NK-92 treated with Interleukin-12 subunit alpha and Interleukin-12 subunit beta, amount 100 ng/mL, for 24 hours (cell line): ENCODE measurements around the gene USP28.
"Not testable (repeated sequence)": the region's sequence is repeated elsewhere in the genome, so short reads cannot be mapped to it uniquely, and the experiment has no call there.

Experiments
- DNase-seq: peaks from one replicate; lab custom pipeline; 2025; lab: John Stamatoyannopoulos, UW

The USP28 gene, protein sequence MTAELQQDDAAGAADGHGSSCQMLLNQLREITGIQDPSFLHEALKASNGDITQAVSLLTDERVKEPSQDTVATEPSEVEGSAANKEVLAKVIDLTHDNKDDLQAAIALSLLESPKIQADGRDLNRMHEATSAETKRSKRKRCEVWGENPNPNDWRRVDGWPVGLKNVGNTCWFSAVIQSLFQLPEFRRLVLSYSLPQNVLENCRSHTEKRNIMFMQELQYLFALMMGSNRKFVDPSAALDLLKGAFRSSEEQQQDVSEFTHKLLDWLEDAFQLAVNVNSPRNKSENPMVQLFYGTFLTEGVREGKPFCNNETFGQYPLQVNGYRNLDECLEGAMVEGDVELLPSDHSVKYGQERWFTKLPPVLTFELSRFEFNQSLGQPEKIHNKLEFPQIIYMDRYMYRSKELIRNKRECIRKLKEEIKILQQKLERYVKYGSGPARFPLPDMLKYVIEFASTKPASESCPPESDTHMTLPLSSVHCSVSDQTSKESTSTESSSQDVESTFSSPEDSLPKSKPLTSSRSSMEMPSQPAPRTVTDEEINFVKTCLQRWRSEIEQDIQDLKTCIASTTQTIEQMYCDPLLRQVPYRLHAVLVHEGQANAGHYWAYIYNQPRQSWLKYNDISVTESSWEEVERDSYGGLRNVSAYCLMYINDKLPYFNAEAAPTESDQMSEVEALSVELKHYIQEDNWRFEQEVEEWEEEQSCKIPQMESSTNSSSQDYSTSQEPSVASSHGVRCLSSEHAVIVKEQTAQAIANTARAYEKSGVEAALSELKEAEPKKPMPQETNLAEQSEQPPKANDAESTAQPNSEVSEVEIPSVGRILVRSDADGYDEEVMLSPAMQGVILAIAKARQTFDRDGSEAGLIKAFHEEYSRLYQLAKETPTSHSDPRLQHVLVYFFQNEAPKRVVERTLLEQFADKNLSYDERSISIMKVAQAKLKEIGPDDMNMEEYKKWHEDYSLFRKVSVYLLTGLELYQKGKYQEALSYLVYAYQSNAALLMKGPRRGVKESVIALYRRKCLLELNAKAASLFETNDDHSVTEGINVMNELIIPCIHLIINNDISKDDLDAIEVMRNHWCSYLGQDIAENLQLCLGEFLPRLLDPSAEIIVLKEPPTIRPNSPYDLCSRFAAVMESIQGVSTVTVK

DNA sequence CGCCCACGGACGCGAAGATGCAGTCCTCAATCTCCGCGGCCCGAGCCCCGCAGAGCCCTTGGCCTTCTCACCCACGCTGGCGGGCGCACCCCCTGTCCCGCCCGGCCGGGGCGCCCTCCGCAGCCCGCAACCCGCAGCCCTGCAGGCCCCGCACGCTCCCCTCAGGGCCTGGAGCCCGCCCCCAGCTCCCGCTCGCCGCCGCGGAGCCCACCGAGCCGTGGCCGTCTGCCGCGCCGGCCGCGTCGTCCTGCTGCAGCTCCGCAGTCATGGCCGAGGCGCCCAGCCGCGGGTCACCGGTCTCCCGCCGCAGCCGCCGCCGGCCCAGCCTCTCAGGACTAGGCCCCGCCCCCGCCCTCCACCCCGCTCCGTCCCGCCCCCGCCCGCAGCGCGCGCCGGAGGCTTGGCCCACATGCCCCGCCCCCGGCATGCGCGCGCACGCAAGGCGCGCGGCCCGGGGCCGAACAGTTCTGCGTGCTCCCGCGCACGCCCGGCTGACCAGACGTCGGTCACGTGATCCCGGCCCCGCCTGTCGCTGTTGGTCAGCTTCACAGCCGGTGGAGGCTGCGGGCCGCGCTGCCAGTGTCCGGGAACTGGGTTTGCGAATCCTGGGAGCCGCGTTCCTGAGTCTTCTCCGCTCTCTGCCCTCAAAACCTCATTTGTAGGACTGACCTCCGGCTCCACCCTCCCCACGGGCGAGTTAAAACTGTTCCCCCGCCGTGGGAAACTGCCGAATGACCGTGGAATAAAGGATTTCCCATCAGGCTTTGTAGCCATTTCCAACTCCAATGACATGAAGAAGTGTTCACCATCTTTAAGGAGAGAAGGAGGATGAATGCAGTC is at the start of gene USP28:
Gene USP28 (minus strand): TSS at position 339 of the 840 bp plus-strand sequence. CDS start 71 bp downstream, at position 268.
- peak; percentile 91 for DNase-seq

DNA sequence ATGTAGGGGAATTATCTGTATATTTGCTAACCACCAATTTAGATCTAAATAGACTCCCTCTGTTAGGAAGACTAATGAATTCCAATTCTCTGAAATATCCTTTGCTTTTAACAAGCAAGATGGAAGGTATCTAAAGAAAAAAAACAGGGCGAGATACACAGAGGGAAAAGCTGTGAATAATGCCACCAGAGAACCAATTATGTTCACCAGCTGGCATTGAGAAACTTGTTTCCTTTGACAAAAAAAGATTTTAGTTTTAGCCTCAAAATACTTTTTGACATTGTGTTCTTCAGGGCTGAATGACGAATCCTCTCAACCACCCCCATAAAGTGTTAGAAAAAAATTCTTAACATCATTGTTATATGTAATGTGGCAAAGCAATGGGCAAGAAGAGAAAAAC is 48.2 kb upstream of the USP28 start:
- no peak for DNase-seq

DNA sequence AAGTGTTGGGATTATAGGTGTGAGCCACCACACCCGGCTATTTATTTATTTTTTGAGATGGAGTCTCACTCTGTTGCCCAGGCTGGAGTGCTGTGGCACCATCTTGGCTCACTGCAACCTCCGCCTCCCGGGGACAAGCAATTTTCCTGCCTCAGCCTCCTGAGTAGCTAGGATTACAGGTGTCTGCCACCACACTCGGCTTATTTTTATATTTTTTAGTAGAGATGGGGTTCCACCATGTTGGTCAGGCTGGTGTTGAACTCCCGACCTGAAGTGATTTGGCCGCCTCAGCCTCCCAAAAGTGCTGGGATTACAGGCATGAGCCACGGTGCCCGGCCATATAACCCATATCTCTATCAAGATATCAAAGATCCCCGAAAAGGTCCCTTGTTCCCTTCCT is 36.1 kb upstream of the USP28 start:
- DNase-seq = not testable (repeated sequence)

DNA sequence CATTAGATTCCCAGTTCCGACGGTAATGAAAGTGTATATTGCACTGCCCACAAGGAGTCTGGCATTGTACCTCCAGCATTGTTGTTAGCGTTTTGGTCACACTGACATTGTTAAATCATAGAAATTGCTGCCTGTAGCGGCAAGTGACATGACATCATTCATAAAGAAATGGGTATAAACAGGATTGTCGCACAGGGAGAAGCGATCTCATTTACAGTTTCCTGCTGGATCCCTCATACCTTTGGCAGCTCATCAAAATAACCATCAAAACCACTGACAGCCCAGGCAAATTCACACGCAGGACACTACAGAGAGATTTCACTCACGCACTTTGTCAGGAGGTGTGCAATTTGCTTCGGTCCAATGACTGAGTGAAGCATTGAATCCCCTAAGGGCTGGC is 32.7 kb upstream of the USP28 start:
- DNase-seq = no peak

DNA sequence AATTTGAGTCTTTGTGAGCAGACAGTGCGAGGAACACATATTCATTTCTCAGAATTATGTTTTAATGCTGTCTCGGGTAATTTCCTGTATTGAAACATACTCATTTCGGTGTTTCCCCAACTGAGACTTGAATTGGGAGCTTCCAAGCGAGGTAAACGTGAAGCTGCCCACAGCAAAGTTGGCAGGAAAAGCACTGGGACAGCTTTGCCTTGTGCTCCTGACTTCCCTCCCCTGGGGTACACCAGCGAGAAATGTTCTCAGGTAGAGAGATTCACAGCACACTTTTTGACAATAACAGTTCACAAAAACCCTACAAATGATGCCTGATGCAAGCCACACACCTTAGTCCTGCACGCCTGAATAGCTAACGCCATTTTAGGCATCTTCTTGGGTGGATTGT is 32.3 kb upstream of the USP28 start:
- no peak for DNase-seq

DNA sequence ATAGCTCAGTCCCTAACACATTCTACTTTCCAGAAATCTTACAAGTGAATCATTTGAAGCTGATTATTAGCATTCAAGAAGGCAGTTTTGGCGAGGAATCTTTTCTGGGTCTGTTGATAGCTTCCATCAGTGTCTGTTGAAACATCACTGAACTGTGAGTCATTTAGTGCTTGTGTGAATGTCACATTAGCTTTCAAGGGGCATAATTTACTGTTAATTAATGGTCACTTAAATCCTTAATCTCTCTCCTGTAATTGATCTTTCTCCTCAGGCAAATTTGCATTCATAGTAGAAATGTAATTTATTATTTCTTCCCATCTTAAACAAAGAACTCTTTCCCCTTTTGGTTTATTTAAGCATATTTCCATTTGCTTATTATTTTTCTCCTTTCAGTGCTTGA is 31.8 kb upstream of the USP28 start:
- no peak for DNase-seq

DNA sequence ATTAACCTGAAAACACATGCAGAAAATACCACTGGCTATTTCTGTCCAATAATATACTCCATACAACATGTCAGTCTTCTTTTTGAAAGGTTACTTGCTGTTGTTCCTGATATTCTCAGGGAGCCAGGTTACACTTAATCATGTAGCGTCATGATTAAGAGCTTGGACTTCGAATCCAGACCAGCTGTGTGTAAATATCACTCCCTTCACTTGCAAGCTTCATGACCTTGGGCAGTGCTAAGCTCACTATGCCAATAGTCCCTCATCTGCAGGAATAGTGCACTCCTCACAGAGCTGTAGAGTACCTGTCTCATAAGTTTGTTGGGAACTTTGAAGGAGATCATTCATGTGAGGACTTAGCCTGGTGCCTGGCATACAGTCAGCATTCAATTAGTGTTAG is 31.1 kb upstream of the USP28 start:
- no peak for DNase-seq

DNA sequence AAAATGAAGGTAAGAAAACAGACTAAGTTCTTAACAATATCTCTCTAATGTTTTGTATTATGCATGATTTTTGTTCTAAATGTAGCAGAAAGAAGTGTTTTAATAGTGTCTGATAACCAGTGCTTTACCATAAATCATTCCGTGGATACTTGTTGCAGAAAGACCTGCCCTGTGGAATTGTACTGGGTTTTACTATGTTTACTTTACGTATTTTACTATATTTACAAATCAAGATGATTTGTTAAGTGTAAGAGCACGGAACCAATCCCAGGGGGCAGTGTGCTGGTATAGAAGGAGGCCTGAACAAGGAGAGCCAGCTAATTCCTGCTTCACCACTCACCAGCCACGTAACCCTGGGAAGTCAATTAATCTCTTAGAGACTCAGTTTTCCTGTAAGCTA is 30.7 kb upstream of the USP28 start:
- DNase-seq = no peak

DNA sequence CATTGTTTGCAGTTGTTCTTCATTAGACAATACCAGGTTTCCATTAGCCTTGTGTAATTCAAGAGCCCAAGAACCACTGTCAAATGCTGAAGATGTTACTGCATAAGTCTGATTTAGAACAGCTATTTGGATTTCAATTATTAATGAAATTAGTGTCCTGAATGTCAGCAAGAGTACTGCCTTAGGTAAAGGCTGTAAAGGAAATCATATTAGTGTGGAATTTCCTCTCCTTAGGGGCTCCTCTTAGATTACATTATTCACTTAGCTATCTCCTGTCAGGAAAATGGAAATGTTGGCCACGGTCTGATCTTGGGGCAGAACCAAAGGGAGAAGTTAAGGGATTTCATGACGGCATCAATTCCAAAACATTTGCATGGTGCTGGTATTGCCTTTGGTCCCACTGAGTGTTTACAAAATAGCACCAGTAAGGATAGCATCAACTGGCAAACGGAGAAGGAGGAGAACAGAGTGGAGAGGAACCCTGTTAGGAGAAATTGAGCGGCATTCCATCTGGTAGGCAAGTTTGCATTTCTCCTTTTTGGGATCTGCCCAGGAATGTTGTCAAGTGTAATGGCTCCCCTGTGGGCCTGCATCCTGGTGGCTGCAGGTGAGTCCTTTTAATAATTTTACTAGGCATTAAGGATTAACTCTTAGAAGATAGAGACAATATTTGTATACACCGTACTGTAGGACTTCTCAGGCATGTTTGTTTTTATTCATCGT is 29.2 kb upstream of the USP28 start, which contains the start of gene HTR3B:
Gene HTR3B (plus strand): TSS at position 418 of the 723 bp plus-strand sequence. CDS start 138 bp downstream, at position 556.
- no peak for DNase-seq

DNA sequence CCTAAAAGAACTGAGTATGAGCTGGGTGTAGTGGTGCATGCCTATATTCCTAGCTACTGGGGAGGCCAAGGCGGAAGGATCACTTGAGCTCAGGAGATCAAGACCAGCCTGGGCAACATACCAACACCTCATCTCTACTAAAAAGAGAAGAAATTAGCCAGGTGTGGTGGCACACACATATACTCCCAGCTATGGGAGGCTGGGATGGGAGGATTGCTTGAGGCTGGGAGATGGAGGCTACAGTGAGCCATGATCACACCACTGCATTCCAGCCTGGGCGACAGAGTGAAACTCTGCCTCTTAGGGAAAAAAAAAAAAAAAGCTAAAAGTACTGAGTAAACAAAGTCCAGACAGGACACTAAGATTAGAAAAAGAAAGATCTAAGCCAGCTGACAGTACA is 25.8 kb upstream of the USP28 start:
- no peak for DNase-seq

DNA sequence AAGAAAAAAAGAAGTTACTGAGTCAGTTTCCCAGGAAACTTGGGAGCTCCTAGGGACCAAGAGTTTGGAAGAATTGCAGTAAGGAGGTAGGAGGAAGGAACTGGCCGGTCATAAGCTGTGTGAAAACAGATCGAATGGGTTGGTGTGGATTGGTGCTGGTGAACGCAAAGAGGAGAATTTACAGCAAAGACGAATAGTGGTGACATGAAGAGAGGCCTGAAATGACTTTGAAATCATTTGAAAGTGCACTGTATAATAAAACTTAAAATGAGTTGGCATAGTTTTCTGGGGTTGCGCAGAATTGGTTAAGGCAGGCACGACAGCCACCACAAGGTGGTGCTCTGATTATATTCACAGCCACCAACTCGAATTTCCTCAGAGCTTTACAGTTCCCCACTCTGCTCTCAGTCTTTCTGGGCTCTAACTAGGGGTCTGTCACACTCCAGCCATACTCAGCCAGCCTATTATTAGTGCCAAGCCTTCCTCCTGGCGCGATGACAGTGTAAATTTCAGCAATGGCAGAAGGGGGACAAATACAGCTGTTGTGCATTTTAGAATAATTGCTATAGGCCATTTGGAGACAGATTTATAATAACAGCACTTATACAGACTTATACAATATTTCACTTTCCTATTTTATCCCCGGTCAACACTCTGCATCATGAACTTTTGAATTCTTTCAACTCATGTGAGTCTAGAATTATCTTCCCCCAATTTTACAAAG is 20.9 kb upstream of the USP28 start:
- no peak for DNase-seq

DNA sequence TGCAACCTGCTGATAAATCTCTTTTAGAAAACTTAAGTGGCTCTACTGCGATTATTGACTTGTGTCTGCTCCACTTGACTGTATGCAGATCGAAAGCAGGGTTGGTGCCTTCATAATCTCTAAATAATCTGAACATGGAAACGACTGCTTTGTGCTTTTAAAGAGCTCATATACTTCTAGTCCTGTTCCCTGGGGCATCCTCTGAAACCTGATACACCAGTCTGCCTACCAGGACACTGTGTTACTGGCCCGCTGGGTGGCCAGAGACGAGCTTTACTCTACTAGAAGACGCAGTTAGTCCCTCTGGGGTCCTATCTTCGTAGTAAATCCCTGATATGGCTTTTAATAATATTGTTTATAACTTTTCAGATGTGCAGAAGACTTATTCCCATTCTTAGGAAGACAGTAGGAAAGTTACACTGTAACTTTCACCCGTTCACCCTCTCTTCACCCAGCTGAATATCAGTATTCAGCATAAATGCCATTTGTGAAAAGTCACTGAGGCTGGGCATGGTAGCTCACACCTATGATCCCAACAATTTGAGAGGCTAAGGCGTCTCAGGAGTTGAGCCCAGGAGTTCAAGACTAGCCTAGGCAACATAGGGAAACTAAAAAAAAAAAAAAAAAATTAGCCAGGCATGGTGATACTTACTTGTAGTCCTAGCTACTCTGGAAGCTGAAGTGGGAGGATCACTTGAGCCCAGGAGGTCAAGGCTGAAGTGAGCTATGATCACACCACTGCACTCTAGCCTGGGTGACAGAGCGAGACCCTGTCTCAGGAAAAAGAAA is 20.2 kb upstream of the USP28 start:
- no peak for DNase-seq

DNA sequence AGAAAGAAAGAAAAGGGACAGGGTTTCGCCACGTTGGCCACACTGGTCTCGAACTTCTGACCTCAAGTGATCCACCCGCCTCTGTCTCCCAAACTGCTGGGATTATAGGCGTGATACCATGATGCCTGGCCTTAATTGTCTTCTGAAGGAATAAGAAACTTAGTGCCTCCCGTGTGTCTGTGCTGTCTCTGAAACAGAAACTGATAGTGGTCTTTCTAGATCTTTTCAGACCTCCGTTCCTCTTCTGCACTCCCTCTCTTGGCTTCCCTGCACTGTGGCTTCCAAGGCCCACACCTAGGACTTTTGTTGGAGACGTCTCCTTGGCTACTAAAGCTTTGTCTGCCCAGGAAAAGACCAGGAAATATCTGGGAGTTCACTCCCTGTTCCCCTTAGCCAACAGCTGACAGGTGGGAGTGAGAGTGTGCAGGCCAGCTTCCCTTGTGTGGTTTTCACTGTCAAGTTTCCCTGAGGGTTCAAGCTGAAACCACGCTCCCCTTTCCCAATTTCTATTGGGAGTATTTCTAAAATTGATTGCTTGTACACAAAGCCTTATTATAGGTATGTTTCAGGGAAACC is 19.1 kb upstream of the USP28 start:
- no peak for DNase-seq

DNA sequence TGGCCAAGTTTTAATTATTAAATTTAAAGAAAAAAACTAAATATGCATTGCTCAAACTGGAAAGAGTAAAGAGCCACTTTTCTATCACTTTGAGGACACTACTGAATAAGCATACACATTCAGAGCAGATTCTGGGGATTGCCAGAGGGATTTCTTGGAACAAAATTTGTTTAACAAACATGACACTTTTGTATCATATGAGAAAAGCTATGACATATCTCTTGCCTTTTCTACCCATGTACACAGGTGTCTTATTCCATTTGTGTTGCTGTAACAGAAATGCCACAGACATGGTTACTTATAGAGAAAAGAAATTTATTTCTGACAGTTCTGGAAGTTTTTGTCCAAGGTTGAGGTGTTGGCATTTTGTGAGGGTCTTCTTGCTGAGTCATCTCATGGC is 13.5 kb upstream of the USP28 start:
- DNase-seq = no peak

DNA sequence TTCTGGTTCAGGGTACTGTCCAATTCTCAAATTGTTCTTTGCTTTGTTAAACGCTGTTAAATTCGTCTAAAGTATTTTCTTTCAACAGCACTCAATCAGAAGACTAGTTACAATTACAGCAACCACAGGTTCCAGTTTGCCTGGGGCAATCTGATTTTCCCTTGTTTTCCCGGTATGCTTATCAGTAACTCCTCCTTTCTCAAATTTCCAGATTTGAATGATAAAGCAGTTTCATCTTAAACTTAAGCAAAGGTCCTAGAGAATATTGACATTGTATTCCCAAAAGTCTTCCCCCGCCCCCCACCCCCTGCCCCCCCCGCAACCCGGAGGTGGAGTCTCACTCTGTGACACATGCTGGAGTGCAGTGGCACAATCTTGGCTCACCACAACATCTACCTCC is 10.5 kb upstream of the USP28 start:
- DNase-seq = no peak

DNA sequence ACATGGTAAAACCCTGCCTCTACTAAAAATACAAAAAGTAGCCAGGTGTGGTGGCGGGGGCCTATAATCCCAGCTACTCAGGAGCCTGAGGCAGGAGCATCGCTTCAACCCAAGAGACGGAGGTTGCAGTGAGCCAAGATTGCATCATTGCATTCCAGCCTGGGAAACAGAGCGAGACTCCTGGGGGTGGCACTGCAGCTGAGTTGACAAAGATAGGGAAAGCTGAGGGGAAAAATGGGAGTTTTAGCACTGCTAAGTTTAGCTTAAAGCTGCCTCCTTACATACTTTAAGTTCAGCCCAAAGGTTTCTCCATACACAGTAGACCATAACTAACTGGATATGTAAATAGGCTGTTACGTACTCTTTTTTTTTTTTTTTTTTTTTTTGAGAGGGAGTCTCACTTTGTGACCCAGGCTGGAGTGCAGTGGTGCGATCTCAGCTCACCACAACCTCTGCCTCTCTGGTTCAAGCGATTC is 9.0 kb upstream of the USP28 start:
- no peak for DNase-seq

DNA sequence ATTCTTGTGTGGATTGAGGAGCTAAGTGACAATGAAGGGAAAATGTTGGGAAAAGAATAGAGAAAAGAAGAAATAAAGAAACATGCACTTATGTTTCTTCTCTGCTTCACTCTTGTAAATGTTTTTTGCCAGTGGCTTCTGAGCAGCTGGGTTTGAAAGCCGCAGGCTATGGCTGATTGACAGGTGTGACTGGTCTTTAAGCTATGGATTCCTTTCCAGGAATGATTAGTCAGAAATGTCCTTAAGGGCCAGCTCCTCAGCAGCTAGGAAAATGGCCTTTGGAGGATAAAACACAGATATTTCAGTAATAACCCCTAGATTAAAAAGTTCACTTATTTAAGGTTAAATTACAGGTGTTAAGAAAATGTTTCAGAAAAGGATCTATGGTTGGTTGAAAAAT is 6.5 kb upstream of the USP28 start:
- no peak for DNase-seq

DNA sequence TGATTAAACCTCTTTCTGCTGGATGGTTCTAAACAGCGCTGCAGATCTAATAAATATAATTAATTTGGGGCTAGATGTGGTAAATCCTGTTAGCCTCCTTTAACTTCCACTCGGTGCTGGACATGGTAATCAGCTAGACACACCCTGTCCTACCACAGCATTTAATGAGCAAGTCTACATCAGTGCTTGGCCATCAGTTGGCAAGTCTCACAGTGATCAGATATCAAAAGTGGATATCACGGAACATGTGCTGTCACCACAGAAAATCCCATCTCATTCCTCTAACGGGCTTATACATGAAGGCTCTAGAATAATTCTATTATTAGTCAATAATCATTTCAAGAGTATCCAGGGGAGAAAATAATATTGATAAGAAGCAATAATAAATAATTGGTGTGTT is 5.6 kb upstream of the USP28 start:
- no peak for DNase-seq

DNA sequence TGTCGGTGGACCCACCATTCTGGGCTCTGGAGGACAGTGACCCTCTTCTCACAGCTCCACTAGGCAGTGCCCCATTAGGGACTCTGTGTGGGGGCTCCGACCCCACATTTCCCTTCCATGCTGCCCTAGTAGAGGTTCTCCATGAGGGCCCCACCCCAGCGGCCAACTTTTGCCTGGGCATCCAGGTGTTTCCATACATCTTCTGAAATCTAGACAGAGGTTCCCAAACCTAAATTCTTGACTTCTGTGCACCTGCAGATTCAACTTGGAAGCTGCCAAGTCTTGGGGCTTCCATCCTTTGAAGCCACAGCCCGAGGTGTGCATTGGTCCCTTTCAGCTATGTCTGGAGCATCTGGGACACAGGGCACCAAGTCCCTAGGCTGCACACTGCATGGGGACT is 4.1 kb upstream of the USP28 start:
- not testable (repeated sequence) for DNase-seq
